ENCODE results near the gene TREML2.

The TREML2 gene

GRCh38 chr6:41187924-41188886 is 12.7 kb downstream of the TREML2 start:
- H3K27me3 ChIP-seq: no peaks in the 10 kb centered on the region
- peaks cover 19 to 35% (median 22%) of the 10 kb centered on the region in 11 experiments for H3K9me3 ChIP-seq (replicated peaks in 1 of 11)
- no peak overlapping the region for H3K4me3 ChIP-seq
- peak overlapping the region in 1 of 11 experiments; percentile 8; a peak in 1 of 22 replicates for H3K9ac ChIP-seq
- H3K36me3 ChIP-seq: peaks cover 0 to 42% (median 25%) of the 10 kb centered on the region in 11 experiments; a peak in 15 of 22 replicates
- H3K27ac ChIP-seq: peak overlapping the region in 8 of 11 experiments; percentile 49 to 97 (median 89); a peak in 12 of 22 replicates
- TF ChIP-seq Cebpa-rat (IDR thresholded peaks at IDR 0.05): no peak
- H4K20me1 ChIP-seq: no peaks in the 10 kb centered on the region
- H3K4me2 ChIP-seq: peak overlapping the region in 6 of 11 experiments; percentile 73 to 96 (median 93); a peak in 11 of 22 replicates
- H3K4me1 ChIP-seq: peaks cover under 1 to 78% (median 51%) of the 10 kb centered on the region in 10 experiments; a peak in 18 of 20 replicates

- Histone ChIP-seq H3K27ac (peak overlapping the region in 10 of 11 experiments; percentile 32 to 97 (median 83); a peak in 19 of 22 replicates), H3K4me2 (peak overlapping the region in 10 of 11 experiments; percentile 22 to 96 (median 88); a peak in 20 of 22 replicates), H3K9me3 (replicated peaks in 1 of 11) (peaks cover 19 to 30% (median 22%) of the 10 kb centered on the region in 11 experiments), H3K36me3 (peaks cover 0 to 35% (median 17%) of the 10 kb centered on the region in 11 experiments; a peak in 13 of 22 replicates), H3K4me1 (peaks cover 11 to 81% (median 69%) of the 10 kb centered on the region in 10 experiments; a peak in 18 of 20 replicates), H4K20me1 (no peaks in the 10 kb centered on the region), H3K27me3 (no peaks in the 10 kb centered on the region), H3K9ac (peak overlapping the region in 9 of 11 experiments; percentile 11 to 77 (median 69); a peak in 16 of 22 replicates), H3K4me3 (peak overlapping the region in 6 of 10 experiments; percentile 30 to 65 (median 46); a peak in 12 of 20 replicates)
- peak in 2 of 11 experiments; percentile 23 to 30; a peak in 1 of 22 replicates for TF ChIP-seq Cebpa-rat (IDR thresholded peaks at IDR 0.05)
Observed at GRCh38 chr6:41186031-41186562, 14.9 kb downstream of the TREML2 start.

- H3K4me3 ChIP-seq: peak overlapping the region in 6 of 10 experiments; percentile 13 to 65 (median 46); a peak in 10 of 20 replicates
- peaks cover 8 to 17% (median 9%) of the 10 kb centered on the region in 11 experiments for H3K9me3 ChIP-seq (replicated peaks in 1 of 11)
Observed at GRCh38 chr6:41184761-41185160, 16.2 kb downstream of the TREML2 start.

GRCh38 chr6:41182069-41183034 is 18.6 kb downstream of the TREML2 start:
- peaks cover 0 to 33% (median 0%) of the 10 kb centered on the region in 11 experiments; a peak in 6 of 22 replicates for H3K36me3 ChIP-seq
- H3K27ac ChIP-seq: peak overlapping the region in 10 of 11 experiments; percentile 69 to 97 (median 91); a peak in 21 of 22 replicates
- peak overlapping the region in 9 of 11 experiments; percentile 51 to 79 (median 71); a peak in 16 of 22 replicates for H3K9ac ChIP-seq
- H3K9me3 ChIP-seq (replicated peaks in 1 of 11): peaks cover 0 to 8% (median 0%) of the 10 kb centered on the region in 11 experiments; a peak in 2 of 22 replicates
- H3K27me3 ChIP-seq: no peaks in the 10 kb centered on the region
- H3K4me1 ChIP-seq: peaks cover 11 to 82% (median 62%) of the 10 kb centered on the region in 10 experiments; a peak in 19 of 20 replicates
- peak overlapping the region in 2 of 10 experiments; percentile 25 to 57; a peak in 2 of 20 replicates for H3K4me3 ChIP-seq
- peak overlapping the region; percentile 16 to 96 (median 87); a peak in 21 of 22 replicates for H3K4me2 ChIP-seq
- H4K20me1 ChIP-seq: no peaks in the 10 kb centered on the region
- peak in 6 of 11 experiments; percentile 40 to 71 (median 60); a peak in 8 of 22 replicates for TF ChIP-seq Cebpa-rat (IDR thresholded peaks at IDR 0.05)

More at GRCh38 chr6:41184761-41185160, 16.2 kb downstream of the TREML2 start:
- Histone ChIP-seq H3K4me1 (peaks cover 11 to 94% (median 72%) of the 10 kb centered on the region in 10 experiments; a peak in 19 of 20 replicates), H4K20me1 (no peaks in the 10 kb centered on the region), H3K36me3 (peaks cover 0 to 31% (median 4%) of the 10 kb centered on the region in 11 experiments; a peak in 10 of 22 replicates), H3K9ac (peak overlapping the region in 5 of 11 experiments; percentile 66 to 77 (median 70); a peak in 10 of 22 replicates), H3K27ac (peak overlapping the region in 9 of 11 experiments; percentile 36 to 97 (median 88); a peak in 17 of 22 replicates), H3K4me2 (peak overlapping the region in 8 of 11 experiments; percentile 73 to 96 (median 90); a peak in 16 of 22 replicates), H3K27me3 (no peaks in the 10 kb centered on the region)
- TF ChIP-seq Cebpa-rat (IDR thresholded peaks at IDR 0.05): no peak

GRCh38 chr6:41181566-41181965 is 19.4 kb downstream of the TREML2 start:
- peaks cover 0 to 8% (median 0%) of the 10 kb centered on the region in 11 experiments; a peak in 2 of 22 replicates for H3K9me3 ChIP-seq (replicated peaks in 1 of 11)
- no peaks in the 10 kb centered on the region for H3K27me3 ChIP-seq
- no peak overlapping the region for H3K4me3 ChIP-seq
- TF ChIP-seq Cebpa-rat (IDR thresholded peaks at IDR 0.05): no peak
- H3K4me2 ChIP-seq: peak overlapping the region in 9 of 11 experiments; percentile 32 to 87 (median 65); a peak in 16 of 22 replicates
- H3K36me3 ChIP-seq: peaks cover 0 to 33% (median 0%) of the 10 kb centered on the region in 11 experiments; a peak in 6 of 22 replicates
- H3K27ac ChIP-seq: peak overlapping the region in 9 of 11 experiments; percentile 4 to 97 (median 89); a peak in 15 of 22 replicates
- H3K4me1 ChIP-seq: peaks cover 11 to 74% (median 54%) of the 10 kb centered on the region in 10 experiments; a peak in 19 of 20 replicates
- H3K9ac ChIP-seq: no peak overlapping the region
- H4K20me1 ChIP-seq: no peaks in the 10 kb centered on the region

GRCh38 chr6:41179163-41179562 is 21.8 kb downstream of the TREML2 start:
- no peak overlapping the region for H3K9ac ChIP-seq
- peaks cover 0 to 33% (median 0%) of the 10 kb centered on the region in 11 experiments; a peak in 7 of 22 replicates for H3K36me3 ChIP-seq
- no peak overlapping the region for H3K4me2 ChIP-seq
- no peaks in the 10 kb centered on the region for H4K20me1 ChIP-seq
- H3K9me3 ChIP-seq (replicated peaks in 1 of 11): peaks cover 0 to 12% (median 0%) of the 10 kb centered on the region in 11 experiments; a peak in 2 of 22 replicates
- no peak overlapping the region for H3K27ac ChIP-seq
- H3K27me3 ChIP-seq: no peaks in the 10 kb centered on the region
- H3K4me1 ChIP-seq: peaks cover 11 to 50% (median 33%) of the 10 kb centered on the region in 10 experiments; a peak in 19 of 20 replicates
- H3K4me3 ChIP-seq: no peak overlapping the region
- no peak for TF ChIP-seq Cebpa-rat (IDR thresholded peaks at IDR 0.05)

GRCh38 chr6:41177695-41178094 is 23.3 kb downstream of the TREML2 start:
- Histone ChIP-seq H3K9ac (no peak overlapping the region), H3K27me3 (no peaks in the 10 kb centered on the region), H3K36me3 (peaks cover 0 to 38% (median 0%) of the 10 kb centered on the region in 11 experiments; a peak in 7 of 22 replicates), H3K4me3 (no peak overlapping the region), H3K27ac (no peak overlapping the region), H3K4me1 (peaks cover 5 to 36% (median 21%) of the 10 kb centered on the region in 10 experiments; a peak in 19 of 20 replicates), H4K20me1 (no peaks in the 10 kb centered on the region), H3K9me3 (replicated peaks in 1 of 11) (peaks cover 0 to 21% (median 0%) of the 10 kb centered on the region in 11 experiments; a peak in 5 of 22 replicates), H3K4me2 (no peak overlapping the region)
- no peak for TF ChIP-seq Cebpa-rat (IDR thresholded peaks at IDR 0.05)
